HG03442 (cell line): ENCODE data around the gene SNX2.

Experiments used
- ATAC-seq: cut with Tn5 transposase; IDR thresholded peaks from one replicate; pipeline ENCODE4 v1.9.1; 2021; ENCODE audit warnings: mild to moderate bottlenecking, moderate library complexity; ENCODE audit not compliant: unreplicated experiment

SNX2 gene

GRCh38 chr5:122770477-122770876 is 4.4 kb upstream of the SNX2 start:
- ATAC-seq, result no peak

DNA sequence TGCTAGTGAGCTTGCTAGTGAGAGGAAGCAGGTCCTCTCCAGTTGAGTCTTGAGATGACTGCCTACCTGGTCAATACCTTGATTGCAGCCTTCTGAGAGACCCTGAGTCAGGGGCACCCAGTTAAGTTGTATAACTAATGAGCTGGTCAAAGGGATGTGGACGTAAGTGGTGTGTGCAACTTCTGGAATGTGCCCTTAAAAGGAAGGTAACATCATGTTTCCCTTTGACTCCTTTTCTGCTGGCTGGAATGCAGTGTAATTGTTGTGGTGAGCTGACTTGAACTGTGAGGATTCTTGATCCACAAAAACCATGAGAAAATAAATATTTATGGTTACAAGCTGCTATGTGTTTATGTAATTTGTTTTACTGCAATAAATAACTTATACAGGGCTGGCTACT is 2.4 kb upstream of the SNX2 start:
- ATAC-seq, result no peak

GRCh38 chr5:122773619-122774018 is 1.3 kb upstream of the SNX2 start:
- ATAC-seq, result no peak

- peak; percentile 22 for ATAC-seq
Measured at GRCh38 chr5:122774519-122774860, 390 bp upstream of the SNX2 start.

GRCh38 chr5:122775550-122776542 is 966 bp downstream of the SNX2 start:
- no peak for ATAC-seq

- no peak for ATAC-seq
Measured at GRCh38 chr5:122778157-122778556, 3.3 kb downstream of the SNX2 start.

GRCh38 chr5:122779451-122779850 is 4.6 kb downstream of the SNX2 start:
- no peak for ATAC-seq

GRCh38 chr5:122780296-122780695 is 5.4 kb downstream of the SNX2 start:
- no peak for ATAC-seq

- no peak for ATAC-seq
Measured at GRCh38 chr5:122781465-122781864, 6.6 kb downstream of the SNX2 start.

- ATAC-seq, result no peak
Measured at GRCh38 chr5:122785294-122785693, 10.4 kb downstream of the SNX2 start.

DNA sequence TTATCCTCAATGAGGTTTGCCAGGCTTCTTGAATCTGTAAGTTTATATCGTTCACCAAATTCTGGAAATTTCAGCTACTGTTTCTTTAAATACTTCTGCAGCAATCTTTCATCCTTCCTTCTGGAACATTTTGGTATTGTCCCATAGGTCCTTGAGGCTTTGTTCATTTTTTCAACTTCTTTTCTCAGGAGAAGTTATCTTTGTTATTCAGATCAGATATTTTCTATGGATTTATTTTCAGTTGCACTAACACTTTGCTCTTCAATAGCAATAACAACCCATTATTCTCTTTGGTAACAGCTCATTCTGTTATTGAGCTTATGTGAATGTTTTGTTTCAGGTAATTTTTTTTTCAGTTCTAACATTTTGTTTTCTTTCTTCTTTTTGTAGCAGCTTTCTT is 13.5 kb downstream of the SNX2 start:
- ATAC-seq, result no peak

- ATAC-seq, result no peak
Measured at GRCh38 chr5:122788996-122789395, 14.1 kb downstream of the SNX2 start.

GRCh38 chr5:122789461-122790171 is 14.7 kb downstream of the SNX2 start:
- ATAC-seq, result no peak

DNA sequence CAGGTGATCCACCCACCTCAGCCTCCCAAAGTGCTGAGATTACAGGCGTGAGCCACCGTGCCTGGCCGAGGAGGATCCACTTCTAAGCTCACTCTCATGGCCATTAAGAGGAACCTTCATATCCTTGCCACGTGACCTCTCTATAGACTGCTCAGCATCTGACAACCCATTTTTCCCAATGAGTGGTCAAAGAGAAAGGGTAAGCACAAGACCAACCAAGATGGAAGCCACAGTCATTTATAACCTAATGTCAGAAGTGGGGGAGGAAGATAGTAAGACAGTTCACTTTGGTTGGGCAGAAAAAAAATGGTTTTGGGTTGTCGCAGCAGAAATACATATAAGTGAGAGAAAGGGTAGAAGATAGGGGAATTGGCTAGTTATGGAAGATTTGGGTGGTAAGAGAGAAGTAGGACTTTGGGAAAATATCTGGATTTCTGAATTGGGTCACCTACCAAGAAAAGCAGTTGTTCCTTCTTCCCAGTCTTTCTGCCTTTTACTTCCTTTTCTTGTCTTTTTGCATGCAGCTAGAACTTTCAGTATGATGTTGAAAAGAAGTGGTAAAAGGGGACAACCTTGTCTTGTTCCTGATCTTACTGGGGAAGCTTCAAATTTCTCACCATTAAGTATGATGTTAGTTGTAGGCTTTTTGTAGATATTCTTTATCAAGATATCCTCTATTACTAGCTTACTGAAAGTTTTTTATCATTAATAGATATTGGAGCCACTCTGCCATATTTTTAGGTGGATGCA is 15.6 kb downstream of the SNX2 start:
- no peak for ATAC-seq

DNA sequence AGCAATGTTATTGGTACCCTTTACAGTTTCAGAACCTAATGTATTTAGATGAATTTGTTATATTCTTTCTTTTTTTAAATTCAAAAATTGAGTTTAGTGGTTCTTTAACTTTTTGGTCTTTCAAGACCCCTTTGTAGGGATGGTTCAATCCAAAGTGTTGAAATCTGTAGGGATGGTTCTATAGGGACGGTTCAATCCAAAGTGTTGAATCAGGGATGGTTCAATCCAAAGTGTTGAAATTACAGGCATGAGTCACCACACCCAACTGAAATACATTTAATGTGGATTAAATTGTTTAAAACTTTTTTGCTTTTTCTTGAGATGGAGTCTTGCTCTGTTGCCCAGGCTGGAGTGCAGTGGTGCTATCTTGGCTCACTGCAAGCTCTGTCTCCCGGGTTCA is 30.6 kb downstream of the SNX2 start:
- ATAC-seq, result no peak

GRCh38 chr5:122810405-122810804 is 35.5 kb downstream of the SNX2 start:
- ATAC-seq, result no peak

DNA sequence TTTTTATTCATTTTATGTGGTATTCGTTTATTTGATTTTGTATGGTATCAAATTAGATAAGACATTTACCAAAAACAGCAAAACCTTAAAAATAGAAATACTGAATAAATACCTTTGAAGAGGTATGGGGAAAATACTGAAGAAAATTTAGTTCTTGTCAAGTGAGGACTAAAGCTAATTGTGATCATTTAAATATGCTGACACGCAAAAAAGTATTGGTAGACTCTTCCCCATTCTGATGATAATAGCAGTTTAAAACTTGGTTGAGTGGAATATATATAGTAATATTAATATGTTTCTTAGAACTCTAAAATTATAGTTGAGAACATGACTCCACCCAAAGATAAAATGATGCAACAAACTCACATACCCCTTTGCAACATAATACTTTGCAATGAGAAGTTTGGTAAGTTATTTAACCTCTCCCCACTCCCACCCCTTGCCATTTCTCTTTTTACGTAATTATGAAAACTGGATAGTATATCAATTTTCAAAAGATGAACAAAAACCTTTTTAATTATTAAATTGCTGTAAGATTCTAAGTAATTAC is 40.4 kb downstream of the SNX2 start:
- ATAC-seq, result no peak

- no peak for ATAC-seq
Measured at GRCh38 chr5:122816756-122817155, 41.9 kb downstream of the SNX2 start.

GRCh38 chr5:122831984-122832383 is 57.1 kb downstream of the SNX2 start:
- ATAC-seq, result no peak

GRCh38 chr5:122835681-122836080 is 60.8 kb downstream of the SNX2 start:
- ATAC-seq, result no peak

DNA sequence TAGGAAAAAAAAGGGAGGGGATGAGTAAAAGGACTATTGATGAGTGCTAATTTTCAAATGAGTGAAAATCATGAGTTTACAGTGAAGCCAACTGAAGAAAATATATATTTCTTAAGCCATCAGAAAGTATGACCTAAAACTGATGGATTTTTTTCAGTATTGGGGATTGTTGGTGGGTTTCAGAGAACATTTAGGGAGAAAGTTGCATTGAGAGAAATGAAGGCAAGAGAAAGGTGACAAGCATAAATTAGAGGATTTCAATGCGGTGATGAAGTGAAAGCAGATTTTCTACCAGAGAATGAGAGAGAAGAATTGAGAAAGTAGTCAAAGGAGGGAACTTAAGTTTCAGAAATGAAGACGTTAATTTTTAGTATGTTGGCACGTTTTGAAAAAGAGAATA is 62.1 kb downstream of the SNX2 start:
- no peak for ATAC-seq
